ENCODE measurements around the gene ADRA2C. TPM values are rescaled to one million over a fixed set of nuclear protein-coding genes. Genes with fewer than 3 reads are reported as not detected.

The ADRA2C gene
- total and polyA plus RNA-seq, 9 of the 15 experiments (the other 6 are each of a cell fraction or from before 2014, with no cell fraction given) = 0.06 to 0.58 (median 0.14) TPM; not detected in 2

- TF ChIP-seq CREB3 (tag; conservative IDR thresholded peaks at IDR 0.05; ENCODE audit: low read depth) (no peak), NRF1 (conservative IDR thresholded peaks at IDR 0.05 in 1 of 2, IDR thresholded peaks at IDR 0.05 in 1 of 2) (peak; percentile 53 to 69), ARNT (IDR thresholded peaks at IDR 0.05) (no peak), CCNT2 (IDR thresholded peaks at IDR 0.05; ENCODE audit: borderline replicate concordance, extremely low read depth, insufficient read length, low read depth, low read length) (peak; percentile 11)
Measured at GRCh38 chr4:3765271-3766035, 732 bp upstream of the ADRA2C start (continued).

GRCh38 chr4:3766785-3767569 is 792 bp downstream of the ADRA2C start:
- POLR2A ChIA-PET = no interaction called here
- TF ChIP-seq SIN3A (IDR thresholded peaks at IDR 0.05; ENCODE audit: borderline replicate concordance in 2 of 2, control insufficient read depth in 1 of 2, low read depth in 2 of 2, low read length in 2 of 2) (no peak), ZBTB33 (CRISPR knock-in tag; IDR thresholded peaks at IDR 0.05) (peak; percentile 4; the same call in 1 of the 2 replicates)
- H3K9me1 ChIP-seq (ENCODE audit: control insufficient read depth, insufficient read depth, low read length) = no peaks in the 10 kb centered on the region
- H3K36me3 ChIP-seq (ENCODE audit: control insufficient read depth, insufficient read depth, low read length) = no peaks in the 10 kb centered on the region
- in situ Hi-C loops (cut with MboI) (no loop called here), intact Hi-C loops (cut with micrococcal nuclease) (no loop called here)
- no peaks in the 10 kb centered on the region for H3K9me3 ChIP-seq (replicated peaks; ENCODE audit: control insufficient read depth, insufficient read depth, low read depth, low read length)
- no peak overlapping the region for H3K4me2 ChIP-seq (ENCODE audit: insufficient read depth, low read length)
- no TSS peak for BruUV-seq (replicated peaks)
- no peak overlapping the region for H3K27ac ChIP-seq (ENCODE audit: extremely low read depth, low read depth, low read length)
- H2AFZ ChIP-seq (ENCODE audit: low read depth, low read length) = no peak overlapping the region
- H3K4me1 ChIP-seq (replicated peaks in 1 of 2; ENCODE audit: control insufficient read depth in 2 of 2, insufficient read depth in 2 of 2, low read length in 2 of 2) = peaks cover 0 to 18% of the 10 kb centered on the region in 2 experiments; a peak in 2 of 5 replicates
- WGBS (ENCODE audit: insufficient coverage, low coverage, missing lambda C conversion rate) = 94% methylated on average over 25 of the region's 107 CpGs
- no peak for ATAC-seq
- H3K4me3 ChIP-seq = no peak overlapping the region
- H3K9ac ChIP-seq (ENCODE audit: insufficient read depth in 1 of 2, low read depth in 2 of 2, low read length in 2 of 2) = no peak overlapping the region
- peaks cover 12% of the 10 kb centered on the region; the same call in 1 of the 2 replicates for H4K20me1 ChIP-seq (replicated peaks; ENCODE audit: control insufficient read depth, insufficient read depth, low read length)
- H3K27me3 ChIP-seq (ENCODE audit: control insufficient read depth in 2 of 2, insufficient read depth in 2 of 2, low read length in 2 of 2) = peaks cover 6 to 29% of the 10 kb centered on the region in 2 experiments; a peak in 3 of 5 replicates
- CTCF ChIA-PET (ENCODE audit: low intra/inter-chr PET ratio) = no interaction called here
- DNase-seq (ENCODE audit: extremely low read depth in 1 of 4, low spot score in 3 of 4) = no peak
- H3K79me2 ChIP-seq (ENCODE audit: control insufficient read depth, insufficient read depth, low read length) = no peaks in the 10 kb centered on the region
- FAIRE-seq = no peak

Data from K562 (cell line).